ENCODE measurements around the gene CEP131.
"Not testable (repeated sequence)": the region's sequence is repeated elsewhere in the genome, so short reads cannot be mapped to it uniquely, and the experiment has no call there.

The CEP131 gene

GRCh38 chr17:81162491-81162890, 60.3 kb downstream of the CEP131 start:
- no peak for DNase-seq

- no peak for DNase-seq
Measured at GRCh38 chr17:81161972-81162371, 60.8 kb downstream of the CEP131 start.

GRCh38 chr17:81161536-81161935, 61.2 kb downstream of the CEP131 start:
- DNase-seq, result no peak

GRCh38 chr17:81160747-81161453, 61.9 kb downstream of the CEP131 start:
- DNase-seq, result no peak

GRCh38 chr17:81160306-81160705, 62.5 kb downstream of the CEP131 start:
- peak; percentile 61 for DNase-seq

- no peak for DNase-seq
Measured at GRCh38 chr17:81159611-81160265, 63.0 kb downstream of the CEP131 start.

- DNase-seq, result no peak
Measured at GRCh38 chr17:81158688-81159590, 63.8 kb downstream of the CEP131 start.

GRCh38 chr17:81157848-81158687, 64.7 kb downstream of the CEP131 start:
- no peak for DNase-seq

- no peak for DNase-seq
Measured at GRCh38 chr17:81156866-81157805, 65.6 kb downstream of the CEP131 start.

GRCh38 chr17:81154961-81155360, 67.8 kb downstream of the CEP131 start:
- peak; percentile 75 for DNase-seq

GRCh38 chr17:81154016-81154415, 68.7 kb downstream of the CEP131 start:
- not testable (repeated sequence) for DNase-seq

GRCh38 chr17:81153340-81153803, 69.4 kb downstream of the CEP131 start:
- DNase-seq, result peak; percentile 96

GRCh38 chr17:81152288-81152828, 70.4 kb downstream of the CEP131 start:
- DNase-seq, result peak; percentile 16

GRCh38 chr17:81151278-81151677, 71.5 kb downstream of the CEP131 start:
- no peak for DNase-seq

- DNase-seq, result peak; percentile 81
Measured at GRCh38 chr17:81150377-81151077, 72.2 kb downstream of the CEP131 start.

- DNase-seq, result peak; percentile 87
Measured at GRCh38 chr17:81148986-81149533, 73.7 kb downstream of the CEP131 start.

- DNase-seq, result no peak
Measured at GRCh38 chr17:81148571-81148970, 74.2 kb downstream of the CEP131 start.

- no peak for DNase-seq
Measured at GRCh38 chr17:81147701-81148100, 75.1 kb downstream of the CEP131 start.

- DNase-seq, result not testable (repeated sequence)
Measured at GRCh38 chr17:81146208-81146607, 76.6 kb downstream of the CEP131 start.

- no peak for DNase-seq
Measured at GRCh38 chr17:81144423-81144781, 78.4 kb downstream of the CEP131 start.

Measured in inflammatory macrophage treated with lipopolysaccharide for 4 hours (primary cell).